ENCODE measurements around the gene MB. TPM values are rescaled to one million over a fixed set of nuclear protein-coding genes. Genes with fewer than 3 reads are reported as not detected.

MB gene
- polyA plus RNA-seq, 1 donor (not counting 4 experiments of a cell fraction or from before 2014, with no cell fraction given), result not detected

- TF ChIP-seq EZH2 (IDR thresholded peaks at IDR 0.05; ENCODE audit: low read length), result no peak
- TF ChIP-seq, protein P1, sequence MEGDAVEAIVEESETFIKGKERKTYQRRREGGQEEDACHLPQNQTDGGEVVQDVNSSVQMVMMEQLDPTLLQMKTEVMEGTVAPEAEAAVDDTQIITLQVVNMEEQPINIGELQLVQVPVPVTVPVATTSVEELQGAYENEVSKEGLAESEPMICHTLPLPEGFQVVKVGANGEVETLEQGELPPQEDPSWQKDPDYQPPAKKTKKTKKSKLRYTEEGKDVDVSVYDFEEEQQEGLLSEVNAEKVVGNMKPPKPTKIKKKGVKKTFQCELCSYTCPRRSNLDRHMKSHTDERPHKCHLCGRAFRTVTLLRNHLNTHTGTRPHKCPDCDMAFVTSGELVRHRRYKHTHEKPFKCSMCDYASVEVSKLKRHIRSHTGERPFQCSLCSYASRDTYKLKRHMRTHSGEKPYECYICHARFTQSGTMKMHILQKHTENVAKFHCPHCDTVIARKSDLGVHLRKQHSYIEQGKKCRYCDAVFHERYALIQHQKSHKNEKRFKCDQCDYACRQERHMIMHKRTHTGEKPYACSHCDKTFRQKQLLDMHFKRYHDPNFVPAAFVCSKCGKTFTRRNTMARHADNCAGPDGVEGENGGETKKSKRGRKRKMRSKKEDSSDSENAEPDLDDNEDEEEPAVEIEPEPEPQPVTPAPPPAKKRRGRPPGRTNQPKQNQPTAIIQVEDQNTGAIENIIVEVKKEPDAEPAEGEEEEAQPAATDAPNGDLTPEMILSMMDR (optimal IDR thresholded peaks at IDR 0.05 in 1 of 3, IDR thresholded peaks at IDR 0.05 in 1 of 3, conservative IDR thresholded peaks at IDR 0.05 in 1 of 3; ENCODE audit: extremely low read depth in 1 of 3, insufficient read depth in 2 of 3, low read length in 3 of 3), result no peak
- FAIRE-seq, result no peak
- H3K4me1 ChIP-seq (ENCODE audit: control insufficient read depth, extremely low read depth, insufficient read depth, low read length), result peaks cover 3% of the 10 kb centered on the region
- H3K27me3 ChIP-seq (ENCODE audit: control insufficient read depth, extremely low read depth, insufficient read depth, low read length), result no peaks in the 10 kb centered on the region
- dilution Hi-C loops (cut with MboI; ENCODE audit: extremely low pct_ligation_motif_present, low sequenced_read_pairs), result no loop called here
- H3K79me2 ChIP-seq (ENCODE audit: control insufficient read depth, insufficient read depth, low read length), result no peaks in the 10 kb centered on the region
- no peaks in the 10 kb centered on the region for H4K20me1 ChIP-seq (ENCODE audit: control insufficient read depth, extremely low read depth, insufficient read depth, low read length)
- H3K9me1 ChIP-seq (ENCODE audit: control insufficient read depth, extremely low read depth, insufficient read depth, low read length), result no peaks in the 10 kb centered on the region
- no peak overlapping the region for H3K4me3 ChIP-seq (ENCODE audit: control insufficient read depth in 2 of 3, extremely low read depth in 1 of 3, insufficient read depth in 2 of 3, low read depth in 1 of 3, low read length in 3 of 3)
- no peaks in the 10 kb centered on the region for H3K36me3 ChIP-seq (ENCODE audit: control insufficient read depth in 2 of 2, extremely low read depth in 1 of 2, insufficient read depth in 2 of 2, low read length in 2 of 2)
- no peak overlapping the region for H2AFZ ChIP-seq (ENCODE audit: control insufficient read depth, low read length)
- DNase-seq (ENCODE audit: low read depth, low spot score), result no peak
- H3K9ac ChIP-seq (ENCODE audit: control insufficient read depth, extremely low read depth, insufficient read depth, low read length), result no peak overlapping the region
- H3K4me2 ChIP-seq (ENCODE audit: control insufficient read depth, extremely low read depth, insufficient read depth, low read depth, low read length), result no peak overlapping the region
- H3K9me3 ChIP-seq (ENCODE audit: control insufficient read depth, low read depth, low read length), result no peaks in the 10 kb centered on the region
- H3K27ac ChIP-seq (ENCODE audit: control insufficient read depth, insufficient read depth, low read length), result no peak overlapping the region
Measured at GRCh38 chr22:35637254-35637653, 20.1 kb upstream of the MB start.

DNA sequence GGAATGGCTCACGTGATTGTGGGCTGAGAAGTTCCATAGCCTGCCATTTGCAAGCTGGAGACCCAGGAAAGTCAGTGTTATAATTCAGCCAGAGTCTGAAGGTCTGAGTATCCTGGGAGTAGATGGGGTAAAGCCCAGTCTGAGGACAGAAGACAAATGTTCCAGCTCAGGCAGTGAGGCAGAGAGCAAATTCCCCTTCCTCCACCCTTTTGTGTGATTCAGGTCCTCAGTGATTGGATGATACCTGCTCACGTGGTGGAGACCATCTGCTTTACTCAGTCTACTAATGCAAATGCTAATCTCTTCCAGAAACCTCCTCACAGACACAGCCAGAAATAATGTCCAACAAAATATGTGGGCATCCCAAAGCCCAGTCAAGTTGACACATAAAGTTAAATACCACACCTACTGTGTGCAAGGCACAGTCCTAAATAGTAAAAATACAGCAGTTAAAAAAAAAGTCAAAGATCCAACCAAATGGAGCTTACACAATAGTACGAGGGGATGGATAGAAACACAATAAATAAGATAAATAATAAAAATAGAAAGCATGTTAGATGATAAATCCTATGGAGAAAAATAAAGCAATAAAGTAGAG is 17.9 kb upstream of the MB start:
- Histone ChIP-seq H3K4me1 (ENCODE audit: control insufficient read depth, extremely low read depth, insufficient read depth, low read length) (peaks cover 3% of the 10 kb centered on the region), H3K27ac (ENCODE audit: control insufficient read depth, insufficient read depth, low read length) (no peak overlapping the region), H3K4me3 (ENCODE audit: control insufficient read depth in 2 of 3, extremely low read depth in 1 of 3, insufficient read depth in 2 of 3, low read depth in 1 of 3, low read length in 3 of 3) (no peak overlapping the region), H2AFZ (ENCODE audit: control insufficient read depth, low read length) (no peak overlapping the region), H3K4me2 (ENCODE audit: control insufficient read depth, extremely low read depth, insufficient read depth, low read depth, low read length) (no peak overlapping the region), H3K27me3 (ENCODE audit: control insufficient read depth, extremely low read depth, insufficient read depth, low read length) (no peaks in the 10 kb centered on the region), H4K20me1 (ENCODE audit: control insufficient read depth, extremely low read depth, insufficient read depth, low read length) (no peaks in the 10 kb centered on the region), H3K9ac (ENCODE audit: control insufficient read depth, extremely low read depth, insufficient read depth, low read length) (no peak overlapping the region), H3K9me3 (ENCODE audit: control insufficient read depth, low read depth, low read length) (no peaks in the 10 kb centered on the region), H3K9me1 (ENCODE audit: control insufficient read depth, extremely low read depth, insufficient read depth, low read length) (no peaks in the 10 kb centered on the region), H3K79me2 (ENCODE audit: control insufficient read depth, insufficient read depth, low read length) (no peaks in the 10 kb centered on the region), H3K36me3 (ENCODE audit: control insufficient read depth in 2 of 2, extremely low read depth in 1 of 2, insufficient read depth in 2 of 2, low read length in 2 of 2) (no peaks in the 10 kb centered on the region)
- DNase-seq (ENCODE audit: low read depth, low spot score) (no peak), FAIRE-seq (no peak)
- dilution Hi-C loops (cut with MboI; ENCODE audit: extremely low pct_ligation_motif_present, low sequenced_read_pairs), result no loop called here
- TF ChIP-seq, protein P1 (optimal IDR thresholded peaks at IDR 0.05 in 1 of 3, IDR thresholded peaks at IDR 0.05 in 1 of 3, conservative IDR thresholded peaks at IDR 0.05 in 1 of 3; ENCODE audit: extremely low read depth in 1 of 3, insufficient read depth in 2 of 3, low read length in 3 of 3), result no peak
- no peak for TF ChIP-seq EZH2 (IDR thresholded peaks at IDR 0.05; ENCODE audit: low read length)

Measured in keratinocyte (primary cell).